OCI-LY7 (cell line): ENCODE measurements around the gene LYZ. TPM values are rescaled to one million over a fixed set of nuclear protein-coding genes. Genes with fewer than 3 reads are reported as not detected.

ENCODE experiments used
- BruUV-seq: library from RNA; stranded (reverse); fragments of 400-500 nt; replicated peaks from 2 replicates; lab custom pipeline; 2021; lab: Mats Ljungman, UMichigan
- CTCF ChIA-PET: fragments of 300-600 bp; sonication (Branson Sonifier 250); formaldehyde crosslinking; loops from one replicate; lab custom pipeline; 2022; ENCODE audit warnings: antibody characterized with exemption; ENCODE audit not compliant: unreplicated experiment; lab: Charles Lee
- POLR2A ChIA-PET: fragments of 300-600 bp; sonication (Branson Sonifier 250); formaldehyde crosslinking; loops from one replicate; lab custom pipeline; 2022; ENCODE audit warnings: antibody characterized with exemption; lab: Charles Lee
- DNase-seq: peaks from one replicate; pipeline ENCODE4 v3.0.0-alpha.2; 2015; ENCODE audit warnings: low spot score
- H2AFZ ChIP-seq: fragments of 200-600 bp; sonication (generic), shearing (Covaris generic); 2 replicates; pipeline ENCODE4 v1.6.1; 2014; ENCODE audit warnings: mild to moderate bottlenecking, antibody characterized with exemption, low read length, moderate library complexity
- H3K27ac ChIP-seq: fragments of 200-600 bp; sonication (generic); 2 replicates; pipeline ENCODE4 v1.5.1; 2014; ENCODE audit warnings: mixed run types, low read depth, mild to moderate bottlenecking, moderate library complexity, low read length, inconsistent platforms; ENCODE audit not compliant: poor library complexity, severe bottlenecking
- H3K36me3 ChIP-seq: fragments of 200-600 bp; sonication (generic); 2 replicates; pipeline ENCODE4 v1.6.1; 2014; ENCODE audit warnings: mild to moderate bottlenecking, antibody characterized with exemption, low read length, moderate library complexity, mixed read lengths; ENCODE audit not compliant: insufficient read depth
- H3K4me1 ChIP-seq: fragments of 200-600 bp; sonication (generic); 2 replicates; pipeline ENCODE4 v1.5.1; 2014; ENCODE audit warnings: mild to moderate bottlenecking, low read length; ENCODE audit not compliant: insufficient read depth, poor library complexity, severe bottlenecking
- H3K4me2 ChIP-seq: fragments of 200-600 bp; sonication (generic); 2 replicates; pipeline ENCODE4 v1.6.1; 2014; ENCODE audit warnings: mild to moderate bottlenecking, low read length
- H3K4me3 ChIP-seq: fragments of 200-600 bp; sonication (generic); 2 replicates; pipeline ENCODE4 v1.5.1; 2014; ENCODE audit warnings: mild to moderate bottlenecking, low read depth, low read length; ENCODE audit not compliant: poor library complexity, severe bottlenecking
- H3K79me2 ChIP-seq: fragments of 200-600 bp; sonication (generic); 2 replicates; pipeline ENCODE4 v1.6.1; 2016; ENCODE audit warnings: low read depth, mild to moderate bottlenecking, low read length, moderate library complexity, mixed read lengths; ENCODE audit not compliant: insufficient read depth
- H3K9me2 ChIP-seq: fragments of 200-600 bp; sonication (generic); 2 replicates; pipeline ENCODE4 v1.6.1; 2016; ENCODE audit warnings: mild to moderate bottlenecking, low read length, mixed read lengths; ENCODE audit not compliant: insufficient read depth
- H3K9me3 ChIP-seq: fragments of 200-600 bp; sonication (generic); 2 replicates; pipeline ENCODE4 v1.6.1; 2014; ENCODE audit warnings: mild to moderate bottlenecking, mixed run types, low read length, mixed read lengths
- H4K20me1 ChIP-seq: fragments of 200-600 bp; sonication (generic); 2 replicates; pipeline ENCODE4 v1.6.1; 2014; ENCODE audit warnings: mild to moderate bottlenecking, antibody characterized with exemption, low read length, moderate library complexity, mixed read lengths; ENCODE audit not compliant: insufficient read depth
- CTCF ChIP-seq: fragments of 200-600 bp; sonication (generic); conservative IDR thresholded peaks from 2 replicates; pipeline ENCODE4 v1.5.1; 2014; ENCODE audit warnings: mild to moderate bottlenecking, antibody characterized with exemption, low read length, moderate library complexity, mixed read lengths
- EZH2phosphoT487 ChIP-seq: fragments of 200-600 bp; sonication (generic); IDR thresholded peaks from 2 replicates; pipeline ENCODE4 v1.6.1; 2018; ENCODE audit warnings: low read depth, borderline replicate concordance, mild to moderate bottlenecking, mixed run types, antibody characterized with exemption, low read length, moderate library complexity, mixed read lengths
- intact Hi-C: fragments of 100-400 bp; cut with micrococcal nuclease; formaldehyde crosslinking; loops from one replicate; pipeline ENCODE4 v1.10.0; 2022; ENCODE audit not compliant: unreplicated experiment
- total RNA-seq, 2 experiments: library from RNA; depleted of rRNA in 1 of 2; stranded (reverse); fragments of >200 nt in 1 of 2; shearing (Covaris generic) in 1 of 2; gene quantifications; 2 replicates each; pipeline ENCODE4 v1.2.3, GENCODE V29; 2014 to 2022

The LYZ gene
- total RNA-seq, 2 experiments from 2014 or later = 0.29 TPM; not detected in 1

GRCh38 chr12:69366796-69367195, 18.6 kb downstream of the LYZ start:
- H4K20me1 ChIP-seq = peaks cover 3% of the 10 kb centered on the region; the same call in 1 of the 2 replicates
- BruUV-seq = no TSS peak
- peaks cover 89% of the 10 kb centered on the region for H3K79me2 ChIP-seq
- no peak for TF ChIP-seq EZH2phosphoT487
- no peak for TF ChIP-seq CTCF
- DNase-seq = no peak
- H3K4me3 ChIP-seq = no peak overlapping the region
- POLR2A ChIA-PET = interaction anchor here (0.6 to 1.5 kb wide), 9 partner anchors 9 to 538 kb away, joined by 3 to 5 read pairs (median 3); no protein-coding TSS in a partner anchor
- H3K9me2 ChIP-seq = no peaks in the 10 kb centered on the region
- no peaks in the 10 kb centered on the region for H3K9me3 ChIP-seq
- no peak overlapping the region for H2AFZ ChIP-seq
- H3K36me3 ChIP-seq = peaks cover 99% of the 10 kb centered on the region
- no peak overlapping the region for H3K4me2 ChIP-seq
- CTCF ChIA-PET = no interaction called here
- peaks cover 2% of the 10 kb centered on the region for H3K4me1 ChIP-seq
- intact Hi-C loops = no loop called here
- H3K27ac ChIP-seq = no peak overlapping the region

GRCh38 chr12:69368171-69368570, 20.0 kb downstream of the LYZ start:
- TF ChIP-seq CTCF (no peak), EZH2phosphoT487 (no peak)
- no TSS peak for BruUV-seq
- Histone ChIP-seq H3K4me2 (no peak overlapping the region), H3K36me3 (peaks cover 99% of the 10 kb centered on the region), H3K79me2 (peaks cover 82% of the 10 kb centered on the region), H2AFZ (no peak overlapping the region), H3K4me1 (no peaks in the 10 kb centered on the region), H3K4me3 (no peak overlapping the region), H3K9me2 (no peaks in the 10 kb centered on the region), H3K27ac (no peak overlapping the region), H3K9me3 (peaks cover 1% of the 10 kb centered on the region; the same call in 1 of the 2 replicates), H4K20me1 (peaks cover 3% of the 10 kb centered on the region; the same call in 1 of the 2 replicates)
- ChIA-PET CTCF (no interaction called here), POLR2A (interaction anchor here (0.9 kb wide), 1 partner anchor 277 kb away, joined by 3 read pairs; no protein-coding TSS in a partner anchor)
- intact Hi-C loops = no loop called here
- no peak for DNase-seq

- Histone ChIP-seq H3K79me2 (peaks cover 39% of the 10 kb centered on the region; the same call in 1 of the 2 replicates), H3K36me3 (peaks cover 89% of the 10 kb centered on the region), H3K9me2 (no peaks in the 10 kb centered on the region), H3K27ac (no peak overlapping the region), H4K20me1 (no peaks in the 10 kb centered on the region), H2AFZ (no peak overlapping the region), H3K4me1 (no peaks in the 10 kb centered on the region), H3K9me3 (no peaks in the 10 kb centered on the region), H3K4me3 (no peak overlapping the region), H3K4me2 (no peak overlapping the region)
- CTCF ChIA-PET = no interaction called here
- intact Hi-C loops = no loop called here
- POLR2A ChIA-PET = no interaction called here
- no TSS peak for BruUV-seq
- DNase-seq = no peak
- TF ChIP-seq CTCF = no peak
- TF ChIP-seq EZH2phosphoT487 = no peak
Measured at GRCh38 chr12:69383074-69383473, 34.9 kb downstream of the LYZ start.
